ENCODE results near the gene EHMT1.

GRCh38 chr9:137709411-137710101 lies 90.8 kb downstream of the EHMT1 start:
- TF ChIP-seq CTCF (IDR thresholded peaks at IDR 0.05; ENCODE audit: insufficient read depth, low read depth, low read length): no peak
- no peak for TF ChIP-seq EZH2 (IDR thresholded peaks at IDR 0.05; ENCODE audit: insufficient read depth, low read length)

Data from astrocyte (in vitro differentiated cells and primary cell).